Fibroblast of lung (primary cell): ENCODE measurements around the gene TRAF3.

Experiments
- CTCF ChIP-seq, 2 donors: IDR thresholded peaks in 1 of 2; conservative IDR thresholded peaks in 1 of 2; 1 replicate in 1 of 2; 2 replicates in 1 of 2; pipeline ENCODE4 v1.5.1; 2011 to 2012; ENCODE audit warnings: low read length in 2 of 2, control low read depth in 1 of 2, inconsistent platforms in 1 of 2, low read depth in 1 of 2, mild to moderate bottlenecking in 1 of 2
- EZH2 ChIP-seq: IDR thresholded peaks from 2 replicates; pipeline ENCODE4 v1.5.1; 2012; ENCODE audit warnings: low read length, control low read depth, mild to moderate bottlenecking; ENCODE audit errors: missing control alignments

GRCh38 chr14:102923201-102923924 lies 146.1 kb downstream of the TRAF3 start:
- TF ChIP-seq CTCF (conservative IDR thresholded peaks at IDR 0.05 in 1 of 2, IDR thresholded peaks at IDR 0.05 in 1 of 2; ENCODE audit: low read depth in 1 of 2, low read length in 2 of 2) (no peak), EZH2 (peak; percentile 94)
